HG02759 (cell line): ENCODE results near the gene VENTX.
"Not testable (repeated sequence)": the region's sequence is repeated elsewhere in the genome, so short reads cannot be mapped to it uniquely, and the experiment has no call there.

Experiments
- ATAC-seq: cut with Tn5 transposase; IDR thresholded peaks from one replicate; pipeline ENCODE4 v1.9.1; 2021; ENCODE audit warnings: mild to moderate bottlenecking, moderate library complexity; ENCODE audit not compliant: unreplicated experiment

Gene VENTX

DNA sequence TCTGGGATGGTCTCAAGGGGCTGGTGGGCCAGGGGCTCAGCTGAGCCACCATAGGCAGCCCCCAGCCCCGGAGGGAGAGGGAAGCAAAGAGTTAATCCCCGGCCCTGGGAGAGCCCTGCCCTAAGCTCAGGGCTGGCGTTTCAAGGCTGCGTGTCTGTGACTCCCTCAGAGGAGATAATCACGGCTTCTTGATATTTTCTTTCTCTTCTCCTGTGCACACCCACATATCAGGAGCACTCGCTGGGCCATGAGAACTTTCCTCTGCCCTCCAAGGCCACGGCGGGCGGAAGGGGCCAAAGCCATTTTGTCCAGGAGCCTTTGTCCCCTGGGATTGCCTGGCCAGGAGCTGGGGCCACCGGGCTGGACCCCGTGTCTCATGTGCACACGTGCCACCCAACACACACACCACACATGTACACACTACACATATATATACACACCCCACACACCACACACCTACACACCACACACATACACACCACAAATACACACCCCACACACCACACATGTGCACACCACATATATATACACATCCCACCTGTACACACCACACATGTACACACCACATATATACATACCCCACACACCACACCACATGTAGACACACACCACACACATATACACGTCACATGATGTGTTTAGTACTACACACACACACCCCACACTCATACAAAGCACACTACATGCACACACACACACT, 16.9 kb downstream of the VENTX start:
- no peak for ATAC-seq

- no peak for ATAC-seq
Measured at GRCh38 chr10:133255323-133255722, 17.7 kb downstream of the VENTX start.

DNA sequence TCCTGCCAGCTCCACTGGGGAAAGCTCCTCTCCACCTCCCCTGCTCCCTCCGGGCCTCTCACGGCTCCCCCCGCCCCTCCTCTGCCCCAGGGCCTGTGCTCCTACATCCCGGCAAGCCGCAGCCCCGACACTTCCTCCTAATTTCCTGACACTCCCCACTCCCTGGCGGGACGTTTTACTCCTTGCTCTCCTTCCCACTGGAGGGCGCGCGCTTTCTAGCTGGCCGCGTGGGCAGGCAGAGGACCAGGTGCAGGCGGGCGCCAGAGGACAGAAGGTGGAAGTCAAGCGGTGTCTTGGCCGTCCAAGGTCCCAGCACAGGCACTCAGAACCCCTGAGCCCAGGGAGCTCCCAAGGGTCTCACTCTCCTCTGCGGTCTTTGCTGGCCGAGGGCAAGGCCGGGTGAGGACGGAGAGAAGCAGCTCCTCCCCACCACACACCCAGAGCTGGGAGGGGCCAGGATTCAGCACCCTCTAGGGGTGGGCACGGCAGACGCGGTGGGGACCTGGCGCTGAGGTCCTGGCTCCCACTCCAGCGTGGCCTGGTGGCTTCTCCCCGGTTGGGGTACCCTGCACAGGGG, 19.9 kb downstream of the VENTX start:
- ATAC-seq, result no peak

DNA sequence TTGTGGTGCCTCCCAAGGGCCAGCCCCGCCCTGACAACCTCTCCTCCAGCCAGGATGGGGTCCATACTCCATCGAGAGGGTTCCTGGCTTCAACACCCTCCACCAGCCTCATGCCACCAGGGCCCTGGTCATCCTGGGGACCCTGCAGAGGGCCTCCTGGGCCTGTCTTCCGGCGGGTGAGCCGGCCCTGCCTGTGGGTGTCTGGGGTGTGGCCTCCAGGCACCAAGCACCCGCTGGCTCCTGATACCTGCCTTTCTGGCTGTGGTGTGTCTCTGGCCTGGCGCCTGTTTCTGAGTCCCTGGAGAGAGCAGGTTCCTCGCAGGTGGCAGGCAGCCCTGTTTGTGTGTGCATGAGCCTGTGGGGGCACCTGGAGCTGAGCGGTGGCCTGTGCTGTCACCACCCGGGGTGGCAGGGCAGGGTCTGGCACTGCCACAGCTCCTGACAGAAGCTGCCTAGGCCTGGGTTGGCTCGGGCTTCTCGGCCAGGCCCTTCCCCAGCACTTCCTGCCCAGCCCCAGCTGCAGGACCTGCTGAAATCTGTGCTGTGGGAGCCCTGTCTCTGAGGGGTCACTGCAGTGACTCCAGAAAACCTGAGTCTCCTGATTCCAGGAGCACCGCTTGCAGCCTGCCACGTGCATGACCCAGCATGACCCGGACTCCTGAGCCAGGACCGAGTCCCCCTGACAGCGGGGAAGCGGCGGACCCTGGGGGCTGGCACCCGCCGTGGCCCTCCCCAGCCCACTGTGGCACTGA, 20.6 kb downstream of the VENTX start:
- ATAC-seq, result no peak

GRCh38 chr10:133258818-133259601, 21.4 kb downstream of the VENTX start:
- ATAC-seq, result no peak

GRCh38 chr10:133259602-133259989, 21.9 kb downstream of the VENTX start:
- no peak for ATAC-seq

- peak; percentile 57 for ATAC-seq
Measured at GRCh38 chr10:133260895-133261725, 23.5 kb downstream of the VENTX start.

GRCh38 chr10:133261726-133262325, 24.2 kb downstream of the VENTX start:
- peak; percentile 69 for ATAC-seq

DNA sequence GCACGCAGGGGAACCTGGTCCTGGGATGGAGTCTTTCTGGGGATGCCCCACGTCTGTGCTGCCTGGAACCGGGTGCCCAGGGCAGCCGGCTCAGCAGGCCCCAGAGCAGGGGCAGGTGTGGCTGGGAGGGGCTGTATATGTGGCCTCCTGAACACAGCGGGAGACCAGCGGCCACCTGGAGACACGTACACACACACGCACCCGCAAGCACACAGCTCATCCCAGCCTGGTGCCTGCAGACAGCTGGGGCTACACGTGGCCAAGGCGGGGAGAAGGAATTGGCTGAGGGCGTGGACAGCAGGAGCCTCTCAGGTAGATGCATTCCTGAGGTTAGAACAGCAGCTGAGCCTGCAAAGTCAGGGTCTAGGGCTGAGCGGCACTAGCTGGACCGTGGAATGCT, 25.0 kb downstream of the VENTX start:
- no peak for ATAC-seq

DNA sequence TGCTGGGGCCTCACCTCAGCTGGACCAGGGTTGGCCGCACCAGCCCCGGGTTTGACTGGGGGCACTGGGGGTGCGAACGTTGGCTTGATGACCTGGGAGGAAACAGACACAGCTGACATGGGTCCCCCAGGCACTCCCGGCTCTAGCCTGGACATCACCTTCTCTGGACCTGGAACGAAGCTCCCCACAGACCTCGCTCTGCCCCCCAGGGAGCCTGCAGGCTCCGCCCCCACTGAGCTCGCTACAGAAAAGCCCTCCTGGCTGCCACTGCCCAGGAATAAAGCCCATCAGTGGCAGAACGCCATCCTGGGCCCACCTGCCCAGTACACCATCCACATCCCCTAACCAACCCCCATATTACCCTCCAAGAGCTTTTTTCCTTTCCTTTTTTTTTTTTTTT, 26.0 kb downstream of the VENTX start:
- ATAC-seq, result no peak

GRCh38 chr10:133264461-133264860, 26.8 kb downstream of the VENTX start:
- ATAC-seq, result no peak

GRCh38 chr10:133265052-133265451, 27.4 kb downstream of the VENTX start:
- not testable (repeated sequence) for ATAC-seq

DNA sequence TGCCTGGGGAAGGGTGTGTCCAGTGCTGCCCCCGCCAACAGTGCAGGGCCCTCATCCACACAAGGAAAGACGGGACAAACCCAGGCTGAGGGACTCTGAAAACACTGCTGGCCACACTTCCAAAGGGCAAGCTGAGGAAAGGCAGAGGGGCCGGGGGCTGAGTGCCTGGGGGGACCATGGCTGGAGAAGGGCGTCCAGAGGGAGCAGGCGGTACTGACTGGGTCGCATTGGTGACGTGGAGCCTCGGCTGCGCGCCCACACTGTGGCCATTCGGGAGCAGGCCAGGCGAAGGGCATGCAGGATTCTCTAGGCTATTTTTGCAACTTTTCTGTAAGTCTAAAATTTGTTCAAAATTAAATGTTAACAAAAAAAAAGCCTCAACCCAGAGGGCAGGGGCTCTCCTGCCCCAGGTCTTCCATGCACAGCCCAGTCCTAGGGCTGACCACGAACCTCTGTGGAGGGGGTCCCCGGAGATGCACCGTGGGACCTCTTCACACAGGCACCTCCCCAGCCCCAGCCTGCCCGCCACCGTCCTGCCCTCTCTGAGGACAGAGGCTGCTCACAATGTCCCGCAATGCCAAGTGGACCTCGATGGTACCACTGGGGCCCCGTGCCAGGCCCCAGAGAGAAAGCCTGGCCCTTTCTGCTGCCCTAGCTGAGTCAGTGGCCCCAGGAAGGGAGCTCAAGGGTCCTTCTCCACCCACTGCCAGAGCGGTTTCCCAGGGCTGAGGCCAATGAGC, 28.6 kb downstream of the VENTX start:
- no peak for ATAC-seq

DNA sequence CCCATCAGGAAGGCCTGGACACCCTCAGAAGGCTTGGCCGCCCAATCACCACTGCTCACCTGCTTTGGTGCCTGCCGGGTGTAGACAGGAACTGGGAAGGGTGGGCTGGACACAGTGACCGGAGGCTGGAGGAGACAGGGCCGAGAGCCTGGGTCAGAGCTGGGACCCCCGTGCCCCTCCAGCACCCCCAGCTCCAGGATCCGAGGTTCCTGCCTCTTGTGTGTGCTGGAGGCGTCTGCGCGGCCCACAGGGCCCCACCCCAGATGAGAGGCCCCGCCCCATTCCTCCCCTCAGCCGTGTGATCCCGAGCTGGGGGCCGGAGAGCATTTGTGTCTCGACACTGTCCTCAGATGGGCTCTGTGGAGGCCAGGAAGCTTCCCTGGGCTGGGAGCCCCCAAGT, 29.6 kb downstream of the VENTX start:
- ATAC-seq, result no peak

GRCh38 chr10:133267829-133268228, 30.2 kb downstream of the VENTX start:
- no peak for ATAC-seq

GRCh38 chr10:133268532-133268931, 30.9 kb downstream of the VENTX start:
- ATAC-seq, result no peak

DNA sequence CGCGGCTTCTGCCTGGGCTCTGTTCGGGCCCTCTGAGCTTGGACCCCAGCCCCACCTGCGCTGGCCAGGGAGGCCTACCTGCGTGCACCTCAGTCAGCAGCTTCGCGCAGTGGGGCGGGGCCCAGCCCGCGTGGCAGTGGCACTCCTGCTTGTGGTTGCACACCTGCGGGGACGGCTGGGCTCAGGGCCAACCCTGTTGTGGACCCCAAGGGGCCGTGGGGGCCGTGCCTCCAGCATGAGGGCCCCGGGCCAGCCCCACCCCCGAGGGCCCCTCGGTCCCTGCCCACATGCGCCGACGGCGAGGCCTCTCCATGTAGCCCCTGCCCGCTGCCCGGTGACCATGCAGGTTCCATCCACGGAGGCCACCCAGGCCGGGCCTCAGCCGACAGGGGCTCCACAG, 31.7 kb downstream of the VENTX start:
- ATAC-seq, result no peak

GRCh38 chr10:133270204-133270603, 32.5 kb downstream of the VENTX start:
- no peak for ATAC-seq

DNA sequence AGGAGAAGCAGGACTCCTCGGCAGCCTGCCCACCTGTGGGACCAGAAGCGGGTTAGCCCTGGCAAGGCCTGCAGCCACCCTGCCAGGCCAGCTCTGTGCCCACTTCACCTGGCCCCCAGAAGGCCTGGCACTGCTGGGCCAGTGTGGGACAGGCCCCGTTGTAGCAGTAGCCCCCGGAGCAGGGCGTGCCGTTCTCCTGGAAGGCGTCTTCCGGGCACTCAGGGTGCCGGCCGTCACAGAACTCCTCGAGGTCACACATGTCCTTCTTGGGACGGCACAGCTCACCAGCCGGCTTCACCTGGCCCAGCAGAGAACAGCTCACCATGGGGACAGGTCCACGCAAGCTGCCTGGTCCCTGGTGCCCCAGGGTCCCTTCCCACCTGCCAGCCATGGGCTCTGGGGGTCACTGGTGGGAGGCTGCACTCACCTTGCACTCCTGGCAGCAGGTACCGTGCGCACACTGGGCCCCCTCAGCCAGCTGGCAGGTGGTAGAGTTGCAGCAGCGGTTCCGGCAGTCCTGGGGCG, 33.2 kb downstream of the VENTX start:
- ATAC-seq, result no peak
